HFF-Myc (cell line): ENCODE results near the gene PRKAR1B.

Experiments used
- DNase-seq: peaks from one replicate; pipeline ENCODE4 v3.0.0-alpha.2; 2011; ENCODE audit warnings: low read depth; ENCODE audit errors: extremely low read depth
- H3K4me3 ChIP-seq: replicated peaks from 2 replicates; pipeline ENCODE4 v1.5.1; 2011; ENCODE audit warnings: low read depth, mild to moderate bottlenecking, control low read depth, low read length
- TF ChIP-seq, protein P1 (sequence below): IDR thresholded peaks from 2 replicates; pipeline ENCODE4 v1.5.1; 2012; ENCODE audit warnings: mild to moderate bottlenecking, low read depth, low read length, control low read depth; ENCODE audit errors: missing control alignments

The PRKAR1B gene

DNA sequence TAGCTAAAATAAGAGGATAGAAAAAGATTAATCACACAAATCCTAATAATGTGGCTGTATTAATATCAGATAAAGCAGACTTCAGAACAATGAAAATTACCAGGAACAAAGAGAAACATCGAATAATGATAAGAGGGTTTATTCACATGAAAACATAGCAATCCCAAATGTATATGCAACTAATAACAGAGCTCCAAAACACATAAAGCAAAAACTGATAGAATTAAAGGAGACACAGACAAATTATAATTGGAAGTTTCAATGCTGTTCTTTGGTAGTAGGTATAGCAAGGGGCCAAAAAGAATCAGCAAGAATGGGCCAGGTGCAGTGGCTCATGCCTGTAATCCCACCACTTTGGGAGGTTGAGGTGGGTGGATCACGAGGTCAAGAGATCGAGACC, 24.0 kb downstream of the PRKAR1B start:
- no peak overlapping the region for H3K4me3 ChIP-seq
- DNase-seq: no peak
- TF ChIP-seq, protein P1, sequence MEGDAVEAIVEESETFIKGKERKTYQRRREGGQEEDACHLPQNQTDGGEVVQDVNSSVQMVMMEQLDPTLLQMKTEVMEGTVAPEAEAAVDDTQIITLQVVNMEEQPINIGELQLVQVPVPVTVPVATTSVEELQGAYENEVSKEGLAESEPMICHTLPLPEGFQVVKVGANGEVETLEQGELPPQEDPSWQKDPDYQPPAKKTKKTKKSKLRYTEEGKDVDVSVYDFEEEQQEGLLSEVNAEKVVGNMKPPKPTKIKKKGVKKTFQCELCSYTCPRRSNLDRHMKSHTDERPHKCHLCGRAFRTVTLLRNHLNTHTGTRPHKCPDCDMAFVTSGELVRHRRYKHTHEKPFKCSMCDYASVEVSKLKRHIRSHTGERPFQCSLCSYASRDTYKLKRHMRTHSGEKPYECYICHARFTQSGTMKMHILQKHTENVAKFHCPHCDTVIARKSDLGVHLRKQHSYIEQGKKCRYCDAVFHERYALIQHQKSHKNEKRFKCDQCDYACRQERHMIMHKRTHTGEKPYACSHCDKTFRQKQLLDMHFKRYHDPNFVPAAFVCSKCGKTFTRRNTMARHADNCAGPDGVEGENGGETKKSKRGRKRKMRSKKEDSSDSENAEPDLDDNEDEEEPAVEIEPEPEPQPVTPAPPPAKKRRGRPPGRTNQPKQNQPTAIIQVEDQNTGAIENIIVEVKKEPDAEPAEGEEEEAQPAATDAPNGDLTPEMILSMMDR: no peak

DNA sequence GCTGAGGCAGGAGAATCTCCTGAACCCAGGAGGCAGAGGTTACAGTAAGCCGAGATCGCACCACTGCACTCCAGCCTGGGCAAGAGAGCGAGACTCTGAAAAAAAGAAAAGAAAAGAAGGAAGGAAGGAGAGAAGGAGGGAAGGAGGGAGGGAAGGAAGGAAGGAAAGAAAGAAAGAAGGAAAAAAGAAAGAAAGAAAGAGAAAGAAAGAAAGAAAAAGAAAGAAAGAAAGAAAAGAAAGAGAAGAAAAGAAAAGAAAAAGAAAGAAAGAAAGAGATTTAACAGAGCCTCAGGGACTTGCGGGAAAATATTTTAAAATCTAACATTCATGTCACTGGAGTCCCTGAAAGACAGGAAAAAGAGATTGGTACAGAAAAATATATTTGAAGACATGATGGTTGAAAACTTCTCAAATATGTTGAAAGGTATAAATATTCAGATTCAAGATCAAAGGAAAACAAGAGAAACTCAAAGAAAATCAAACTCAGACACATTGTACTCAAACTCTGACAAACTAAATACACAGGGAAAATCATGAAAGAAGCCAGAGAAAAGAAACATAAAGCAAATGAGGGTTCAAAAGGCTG, 25.9 kb downstream of the PRKAR1B start:
- H3K4me3 ChIP-seq: no peak overlapping the region
- no peak for DNase-seq
- TF ChIP-seq, protein P1: no peak

DNA sequence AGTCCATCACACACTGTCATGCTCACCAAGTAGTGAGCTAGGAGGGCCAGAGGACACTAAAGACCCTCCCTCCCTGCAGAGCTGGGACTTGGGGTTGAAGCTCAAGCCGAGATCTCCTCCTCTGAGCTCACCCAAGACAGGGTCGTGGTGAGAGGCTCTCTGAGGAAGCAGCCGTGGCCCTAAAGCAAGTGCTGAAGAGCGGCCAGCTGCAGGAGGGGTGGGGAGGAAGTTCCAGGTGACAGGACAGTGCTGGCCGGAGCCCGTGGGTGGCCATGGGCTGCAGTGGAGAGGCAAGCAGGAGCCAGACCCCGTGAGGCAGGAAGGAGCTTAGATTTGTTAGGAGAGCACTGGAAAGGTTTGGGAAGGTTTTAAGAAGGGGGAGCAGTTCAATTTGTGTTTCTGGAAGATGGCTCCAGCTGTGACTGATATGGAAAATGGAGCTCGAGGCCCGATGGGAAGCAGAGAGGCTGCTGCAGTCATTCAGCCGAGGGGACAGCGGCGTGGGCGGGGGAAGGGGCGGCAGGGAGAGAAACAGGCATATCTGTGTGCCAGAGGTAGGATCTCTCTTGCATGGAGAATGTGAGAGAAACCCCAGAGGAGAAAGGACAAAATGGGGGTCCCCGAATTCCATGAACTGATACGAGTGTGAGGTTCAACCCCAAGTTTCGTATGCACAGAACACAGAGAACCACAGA, 27.5 kb downstream of the PRKAR1B start:
- H3K4me3 ChIP-seq: no peak overlapping the region
- DNase-seq: no peak
- TF ChIP-seq, protein P1: no peak

DNA sequence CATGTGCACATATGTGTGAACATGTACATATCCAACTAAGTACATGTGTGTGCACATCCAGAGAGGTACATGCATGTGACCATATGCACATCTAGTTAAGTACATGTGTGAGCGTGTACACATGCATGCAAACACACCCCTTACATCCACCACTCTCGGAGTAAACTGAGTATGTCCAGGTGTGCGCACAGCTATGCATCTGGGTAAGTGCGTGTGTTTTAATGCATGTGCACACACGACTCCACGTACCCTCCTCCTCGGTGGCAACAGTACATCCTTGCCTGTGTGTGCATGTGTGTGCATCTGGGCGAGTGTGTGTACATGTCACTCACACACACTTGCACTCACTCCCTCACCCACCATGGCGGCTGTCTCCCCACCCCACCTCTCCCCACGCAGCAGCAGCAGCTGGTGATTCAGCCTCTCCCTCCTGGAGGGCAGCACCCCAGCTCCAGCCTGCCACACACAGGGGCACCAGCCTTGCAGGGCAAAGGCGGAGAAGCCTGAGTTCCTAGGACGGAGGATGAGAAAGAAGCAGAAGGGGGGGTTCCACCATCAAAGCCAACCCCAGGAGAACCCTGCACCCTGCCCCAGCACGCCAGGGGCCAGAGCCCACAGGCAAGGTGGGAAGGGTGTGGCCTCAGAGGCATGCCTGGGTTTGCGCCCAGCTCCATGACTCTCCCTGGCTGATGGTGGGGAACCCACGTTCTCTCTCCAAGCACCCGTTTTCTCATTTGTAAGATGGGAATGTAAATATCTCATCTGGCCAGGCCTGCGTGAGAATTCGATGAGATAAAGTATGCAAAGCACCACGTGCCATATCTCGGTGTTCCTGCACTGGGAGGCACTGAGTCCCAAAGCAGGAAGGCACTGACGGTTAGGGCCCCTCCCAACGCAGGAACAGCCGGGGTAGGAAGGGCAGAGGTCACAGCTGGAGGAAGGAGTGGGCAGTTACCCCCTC, 28.3 kb downstream of the PRKAR1B start:
- H3K4me3 ChIP-seq: no peak overlapping the region
- TF ChIP-seq, protein P1: no peak
- DNase-seq: no peak

DNA sequence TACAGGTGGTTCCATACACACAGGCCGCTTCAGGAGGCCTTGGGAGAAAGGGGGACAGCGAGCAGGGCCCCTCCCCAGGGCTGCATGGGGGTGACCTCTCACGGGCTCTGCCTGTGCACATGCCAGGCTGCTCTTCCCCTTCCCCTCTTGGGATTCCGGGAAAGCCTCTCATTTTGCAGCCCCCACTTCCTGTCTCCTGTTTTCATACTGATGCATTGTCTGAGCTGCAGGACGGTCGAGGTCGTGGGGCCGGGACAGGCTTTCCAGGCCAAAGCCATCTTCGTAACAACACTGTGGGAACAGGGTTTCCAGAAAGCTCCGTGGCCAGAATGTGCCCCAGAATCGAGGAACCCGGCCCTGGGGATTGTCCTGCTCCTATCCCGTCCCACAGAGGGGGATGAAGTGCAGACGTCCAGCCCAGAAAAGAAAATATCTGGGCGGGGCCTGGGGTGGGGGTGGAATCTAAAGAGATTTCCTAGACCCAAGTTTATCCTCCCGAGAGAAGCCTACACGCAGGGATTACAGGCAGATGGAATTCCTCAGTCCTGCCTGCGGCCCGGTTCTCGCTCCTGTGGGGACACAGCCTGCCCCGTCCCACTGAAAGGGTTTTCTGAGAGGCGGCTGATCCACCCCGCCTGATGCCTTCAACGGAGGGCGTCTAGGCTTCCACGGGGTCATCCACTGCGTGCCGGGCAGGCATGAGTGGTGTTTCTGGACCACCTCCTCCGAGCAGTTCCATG, 30.1 kb downstream of the PRKAR1B start:
- no peak for DNase-seq
- TF ChIP-seq, protein P1: no peak
- H3K4me3 ChIP-seq: no peak overlapping the region

DNA sequence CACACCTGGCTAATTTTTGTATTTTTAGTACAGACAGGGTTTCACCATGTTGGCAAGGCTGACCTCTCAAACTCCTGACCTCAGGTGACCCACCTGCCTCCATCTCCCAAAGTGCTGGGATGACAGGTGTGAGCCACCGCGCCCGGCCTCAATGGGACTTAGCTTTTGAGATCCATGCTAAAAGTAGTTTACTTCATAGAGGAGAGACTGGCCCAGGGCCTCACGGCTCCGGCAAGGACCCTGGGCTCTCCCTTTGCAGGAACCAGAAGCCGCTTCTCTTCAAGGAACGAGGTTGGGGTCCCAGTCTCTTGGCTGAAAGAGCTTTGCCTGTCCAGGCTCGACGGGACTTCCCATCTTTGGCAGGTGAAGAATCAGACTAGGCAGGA, 30.7 kb downstream of the PRKAR1B start:
- TF ChIP-seq, protein P1: no peak
- no peak overlapping the region for H3K4me3 ChIP-seq
- no peak for DNase-seq
